ENCODE measurements around the gene CAPN11.

- TF ChIP-seq, protein P1, sequence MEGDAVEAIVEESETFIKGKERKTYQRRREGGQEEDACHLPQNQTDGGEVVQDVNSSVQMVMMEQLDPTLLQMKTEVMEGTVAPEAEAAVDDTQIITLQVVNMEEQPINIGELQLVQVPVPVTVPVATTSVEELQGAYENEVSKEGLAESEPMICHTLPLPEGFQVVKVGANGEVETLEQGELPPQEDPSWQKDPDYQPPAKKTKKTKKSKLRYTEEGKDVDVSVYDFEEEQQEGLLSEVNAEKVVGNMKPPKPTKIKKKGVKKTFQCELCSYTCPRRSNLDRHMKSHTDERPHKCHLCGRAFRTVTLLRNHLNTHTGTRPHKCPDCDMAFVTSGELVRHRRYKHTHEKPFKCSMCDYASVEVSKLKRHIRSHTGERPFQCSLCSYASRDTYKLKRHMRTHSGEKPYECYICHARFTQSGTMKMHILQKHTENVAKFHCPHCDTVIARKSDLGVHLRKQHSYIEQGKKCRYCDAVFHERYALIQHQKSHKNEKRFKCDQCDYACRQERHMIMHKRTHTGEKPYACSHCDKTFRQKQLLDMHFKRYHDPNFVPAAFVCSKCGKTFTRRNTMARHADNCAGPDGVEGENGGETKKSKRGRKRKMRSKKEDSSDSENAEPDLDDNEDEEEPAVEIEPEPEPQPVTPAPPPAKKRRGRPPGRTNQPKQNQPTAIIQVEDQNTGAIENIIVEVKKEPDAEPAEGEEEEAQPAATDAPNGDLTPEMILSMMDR (IDR thresholded peaks at IDR 0.05; ENCODE audit: insufficient read depth, low read length, poor library complexity, severe bottlenecking): no peak
- no peak for TF ChIP-seq EZH2phosphoT487 (conservative IDR thresholded peaks at IDR 0.05; ENCODE audit: low read length)
Observed at GRCh38 chr6:44180406-44180805, 21.8 kb downstream of the CAPN11 start.

Data from SU-DHL-6 (cell line).